Measurements from ENCODE around the gene BCL10.

DNA sequence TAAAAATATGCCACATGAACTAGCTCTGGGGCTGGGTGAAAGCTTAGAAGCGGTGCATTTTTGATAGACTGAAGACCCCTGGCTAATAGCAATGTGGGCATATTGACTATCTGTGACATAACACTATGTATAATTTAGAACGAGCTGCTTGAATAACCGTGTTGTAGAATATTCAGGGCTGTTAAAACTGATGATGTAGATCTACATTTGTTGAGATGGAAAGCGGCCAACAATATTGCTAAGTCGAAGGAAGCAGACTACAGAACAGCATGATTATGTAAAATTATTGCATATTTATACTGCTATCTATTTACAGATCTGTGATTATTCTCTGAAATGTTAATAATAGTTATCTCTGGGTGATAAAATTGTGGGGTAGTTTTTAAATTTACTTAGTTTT lies 41.1 kb upstream of the BCL10 start:
- TF ChIP-seq, protein P1, sequence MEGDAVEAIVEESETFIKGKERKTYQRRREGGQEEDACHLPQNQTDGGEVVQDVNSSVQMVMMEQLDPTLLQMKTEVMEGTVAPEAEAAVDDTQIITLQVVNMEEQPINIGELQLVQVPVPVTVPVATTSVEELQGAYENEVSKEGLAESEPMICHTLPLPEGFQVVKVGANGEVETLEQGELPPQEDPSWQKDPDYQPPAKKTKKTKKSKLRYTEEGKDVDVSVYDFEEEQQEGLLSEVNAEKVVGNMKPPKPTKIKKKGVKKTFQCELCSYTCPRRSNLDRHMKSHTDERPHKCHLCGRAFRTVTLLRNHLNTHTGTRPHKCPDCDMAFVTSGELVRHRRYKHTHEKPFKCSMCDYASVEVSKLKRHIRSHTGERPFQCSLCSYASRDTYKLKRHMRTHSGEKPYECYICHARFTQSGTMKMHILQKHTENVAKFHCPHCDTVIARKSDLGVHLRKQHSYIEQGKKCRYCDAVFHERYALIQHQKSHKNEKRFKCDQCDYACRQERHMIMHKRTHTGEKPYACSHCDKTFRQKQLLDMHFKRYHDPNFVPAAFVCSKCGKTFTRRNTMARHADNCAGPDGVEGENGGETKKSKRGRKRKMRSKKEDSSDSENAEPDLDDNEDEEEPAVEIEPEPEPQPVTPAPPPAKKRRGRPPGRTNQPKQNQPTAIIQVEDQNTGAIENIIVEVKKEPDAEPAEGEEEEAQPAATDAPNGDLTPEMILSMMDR (IDR thresholded peaks at IDR 0.05), result no peak
- TF ChIP-seq POLR2A (IDR thresholded peaks at IDR 0.05), result no peak
